ENCODE results near the gene DAZAP1.
"Not testable (repeated sequence)": the region's sequence is repeated elsewhere in the genome, so short reads cannot be mapped to it uniquely, and the experiment has no call there.

Gene DAZAP1

DNA sequence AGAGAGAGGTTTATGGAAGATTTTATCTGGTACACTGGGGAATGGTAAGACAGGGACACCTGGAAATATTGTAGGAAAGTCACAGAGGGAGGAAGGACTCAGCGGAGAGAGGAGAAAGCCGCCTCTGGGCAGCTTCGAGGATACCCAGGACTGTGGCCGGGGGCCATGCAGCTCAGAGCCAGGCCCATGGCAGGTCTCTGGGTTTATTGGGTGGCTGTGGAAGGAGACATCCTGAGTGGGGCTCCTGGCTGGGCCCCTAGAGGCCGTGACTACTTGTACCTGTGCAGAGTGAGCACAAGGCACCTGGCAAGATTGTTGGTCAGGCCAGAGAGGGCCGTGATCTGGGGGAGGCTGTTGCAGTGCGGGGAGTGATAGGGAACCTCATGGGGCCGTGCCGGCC, 3.4 kb downstream of the DAZAP1 start:
- DNase-seq (ENCODE audit: low read depth in 2 of 2), result no peak

DNA sequence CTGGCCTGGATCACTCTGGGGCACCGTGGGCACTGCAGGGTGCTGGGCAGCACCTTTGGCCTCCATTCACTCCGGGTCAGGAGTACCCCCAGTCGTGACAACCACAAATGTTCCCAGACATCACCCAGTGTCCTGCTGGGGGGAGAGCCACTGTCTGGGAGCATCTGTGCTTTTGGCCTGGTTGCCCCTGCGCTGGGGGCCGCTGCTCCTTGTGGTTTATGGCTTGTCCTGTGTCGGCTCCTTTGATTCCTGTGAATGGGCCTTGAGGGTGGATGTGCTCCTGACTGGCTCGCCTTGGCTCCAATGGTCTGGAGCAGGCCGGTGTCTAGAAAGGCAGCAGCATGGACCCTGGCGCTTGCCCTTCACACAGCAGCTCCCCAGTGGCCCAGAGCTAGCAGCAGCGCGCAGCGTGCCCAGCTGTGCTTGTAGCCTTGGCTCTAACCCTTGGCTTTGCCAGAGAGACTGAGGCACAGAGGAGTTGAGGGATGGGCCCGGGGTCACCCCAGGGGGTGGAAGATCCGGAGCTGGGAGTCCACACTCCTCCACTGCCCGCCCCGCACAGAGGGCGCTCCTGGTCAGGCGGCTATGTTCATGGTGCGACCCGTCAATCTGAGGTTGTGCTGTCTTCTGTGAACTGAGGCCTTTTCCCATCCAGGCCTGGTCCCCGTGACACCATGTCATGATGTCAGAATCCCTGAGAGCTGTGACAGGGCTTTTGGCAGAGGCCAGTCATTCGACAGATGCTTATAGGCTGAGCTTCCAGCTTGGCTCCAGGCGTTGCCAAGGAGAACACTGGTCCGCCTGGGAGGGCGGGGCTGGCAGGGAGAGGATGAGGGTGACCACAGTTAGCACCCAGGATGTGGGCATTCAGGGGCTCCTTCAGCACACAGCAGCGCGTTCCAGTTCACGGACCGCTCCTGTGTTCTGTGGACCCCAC, 4.1 kb downstream of the DAZAP1 start:
- no peak for DNase-seq (ENCODE audit: low read depth in 2 of 2)

DNA sequence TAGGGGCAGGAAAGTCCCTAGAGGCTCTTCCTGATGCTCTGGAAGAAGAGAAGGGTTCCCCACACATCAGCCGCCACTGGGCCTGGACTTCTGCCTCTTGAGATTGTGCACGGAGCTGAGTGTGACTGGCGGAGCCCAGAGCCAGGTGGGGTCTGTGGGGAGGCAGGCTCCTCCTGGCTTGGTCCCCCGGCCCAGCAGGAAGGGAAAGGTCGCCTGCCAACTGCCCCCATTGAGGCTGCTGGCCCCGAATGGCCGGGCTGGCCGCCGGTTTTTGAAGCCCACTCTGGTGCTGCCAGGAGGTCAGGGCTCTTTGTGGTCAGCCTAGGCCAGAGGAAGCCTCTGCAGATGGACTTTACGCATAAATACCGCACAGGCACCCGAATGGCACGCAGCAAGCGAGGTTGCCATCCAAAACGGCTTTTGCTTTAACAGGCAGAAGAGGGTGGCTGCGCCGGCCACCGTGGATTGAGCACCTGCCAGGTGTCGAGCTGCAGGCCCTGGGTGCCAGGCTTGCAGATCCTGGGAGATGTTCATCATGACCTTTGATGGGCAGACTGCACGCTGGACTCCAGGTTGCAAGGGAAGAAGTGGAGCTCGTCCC, 5.0 kb downstream of the DAZAP1 start:
- DNase-seq (ENCODE audit: low read depth in 2 of 2), result no peak

DNA sequence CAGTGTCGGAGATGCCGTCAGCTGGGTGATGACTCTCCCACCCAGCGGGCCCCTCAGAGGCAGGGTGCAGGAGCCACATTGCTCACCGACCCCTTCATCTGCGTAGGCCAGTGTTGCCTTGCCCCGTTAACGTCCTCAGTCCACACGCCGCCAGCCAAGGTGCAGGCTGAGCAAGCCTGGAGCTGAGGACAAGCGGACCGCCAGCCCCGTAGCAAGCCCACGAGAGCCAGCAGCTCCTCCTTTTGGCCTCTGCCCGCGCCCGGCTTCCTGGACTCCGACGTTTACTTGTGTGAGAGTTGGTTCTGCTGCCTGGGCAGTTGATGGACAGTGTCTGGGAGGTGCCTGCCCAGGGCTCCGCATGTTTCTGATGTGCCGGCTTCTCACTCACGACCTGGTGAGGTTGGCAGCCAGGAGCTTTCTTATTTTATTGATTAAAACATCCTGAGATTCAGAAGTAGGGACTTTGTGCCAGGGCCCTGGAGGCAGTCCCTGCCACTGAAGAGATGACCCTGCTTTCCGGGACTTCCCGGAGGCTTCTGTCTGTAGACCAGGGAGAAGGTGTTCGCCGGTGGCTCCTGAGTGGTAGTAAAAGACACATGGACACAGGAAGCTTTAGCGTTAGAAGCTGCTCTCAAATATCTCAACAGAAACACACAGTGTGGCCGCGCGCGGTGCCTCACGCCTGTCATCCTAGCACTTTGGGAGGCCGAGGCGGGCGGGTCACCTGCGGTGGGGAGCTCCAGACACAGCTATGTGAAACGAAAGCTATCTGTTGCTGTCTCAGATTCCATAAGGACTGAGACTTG, 5.8 kb downstream of the DAZAP1 start:
- DNase-seq (ENCODE audit: low read depth in 2 of 2), result no peak

DNA sequence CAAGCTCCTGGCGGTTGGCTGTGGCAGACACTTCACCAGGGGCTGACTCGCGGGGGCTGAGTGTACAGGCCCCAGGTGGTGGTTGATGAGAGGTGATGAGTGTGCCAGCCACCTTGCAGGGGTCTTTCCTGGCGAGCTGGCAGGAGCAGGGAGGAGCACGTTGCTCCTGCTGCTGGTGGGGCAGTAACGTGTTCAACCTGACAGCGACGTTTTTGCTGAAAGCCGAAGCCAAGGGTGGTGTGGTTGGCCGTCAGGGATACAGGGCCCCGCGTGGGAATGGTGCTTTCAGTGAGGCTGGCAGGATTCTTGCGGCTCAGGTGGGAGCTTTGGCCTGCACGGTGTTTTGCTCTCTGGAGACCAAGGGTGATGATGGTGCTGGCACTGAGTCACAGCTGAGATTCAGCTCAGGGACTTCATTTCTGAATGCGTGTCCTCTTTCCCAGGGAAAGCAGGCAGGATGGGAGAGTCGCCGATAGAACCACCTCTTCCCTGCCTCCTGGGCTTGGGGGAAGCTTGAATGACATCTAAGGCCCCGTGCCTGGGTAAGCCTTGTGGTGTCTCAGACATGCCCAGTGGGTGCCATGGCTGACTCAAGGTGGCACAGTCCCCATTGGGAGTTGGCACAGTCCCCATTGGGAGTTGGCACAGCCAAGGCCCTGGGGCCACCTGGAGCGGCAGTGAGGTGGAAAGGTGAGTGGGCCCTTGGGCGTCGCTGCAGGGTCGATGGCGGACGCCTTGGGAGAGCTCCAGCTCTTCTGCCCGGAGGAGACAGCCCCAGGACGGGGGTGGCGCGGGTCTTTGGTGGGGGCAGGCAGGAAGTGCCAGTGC, 8.8 kb downstream of the DAZAP1 start:
- no peak for DNase-seq (ENCODE audit: low read depth in 2 of 2)

DNA sequence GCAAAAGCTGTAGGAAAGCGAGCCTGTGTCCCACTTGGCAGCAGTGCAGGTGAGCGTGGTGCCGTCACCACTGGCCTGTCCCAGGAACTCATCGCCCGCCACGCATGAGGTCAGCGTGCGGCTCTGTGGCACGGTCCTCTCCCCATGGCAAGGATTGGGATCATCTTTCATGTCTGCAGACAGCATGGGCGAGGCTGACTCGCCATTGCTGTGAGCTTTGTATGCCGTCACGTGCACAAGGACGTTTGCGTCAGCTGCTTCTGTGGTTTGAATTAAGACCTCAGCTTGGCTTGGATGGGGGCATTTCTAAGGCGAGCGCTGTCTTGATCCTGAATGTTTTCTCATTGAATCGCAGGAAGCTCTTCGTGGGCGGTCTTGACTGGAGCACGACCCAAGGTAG, 9.8 kb downstream of the DAZAP1 start:
- no peak for DNase-seq (ENCODE audit: low read depth in 2 of 2)

DNA sequence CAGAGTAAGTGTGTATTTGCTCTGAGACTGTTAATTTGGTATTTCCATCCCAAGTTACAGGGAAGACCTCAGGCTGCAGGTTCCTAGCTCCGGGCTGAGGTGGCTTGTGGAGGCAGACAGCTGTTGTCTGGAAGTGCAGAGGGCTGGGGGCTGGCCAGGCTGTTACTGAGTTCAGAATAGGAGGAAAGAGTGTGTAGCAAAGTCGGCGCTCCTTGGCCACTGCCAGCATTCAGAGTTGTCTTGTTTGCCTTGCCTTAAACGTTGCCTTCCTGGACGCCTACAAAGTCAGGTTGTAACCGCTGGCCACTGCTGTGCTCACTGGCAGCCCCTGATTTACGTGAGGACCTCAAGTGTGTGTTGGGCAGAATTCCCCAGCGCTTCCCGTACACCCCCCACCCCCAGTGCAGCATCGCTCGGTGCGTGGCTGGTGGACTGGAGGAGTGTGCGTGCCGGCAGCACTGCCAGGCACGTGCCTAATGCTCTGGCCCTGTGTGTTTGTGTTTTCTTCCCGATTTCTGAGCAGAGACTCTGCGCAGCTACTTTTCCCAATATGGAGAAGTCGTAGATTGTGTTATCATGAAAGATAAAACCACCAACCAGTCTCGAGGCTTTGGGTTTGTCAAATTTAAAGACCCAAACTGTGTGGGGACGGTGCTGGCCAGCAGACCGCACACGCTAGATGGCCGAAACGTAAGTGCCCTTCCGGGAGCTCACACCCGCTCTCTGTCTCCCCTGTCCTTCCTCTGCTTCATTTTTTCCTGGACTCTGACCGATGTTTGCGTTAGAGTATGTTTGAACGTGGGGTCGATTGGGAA, 10.5 kb downstream of the DAZAP1 start:
- DNase-seq (ENCODE audit: low read depth in 2 of 2), result no peak

DNA sequence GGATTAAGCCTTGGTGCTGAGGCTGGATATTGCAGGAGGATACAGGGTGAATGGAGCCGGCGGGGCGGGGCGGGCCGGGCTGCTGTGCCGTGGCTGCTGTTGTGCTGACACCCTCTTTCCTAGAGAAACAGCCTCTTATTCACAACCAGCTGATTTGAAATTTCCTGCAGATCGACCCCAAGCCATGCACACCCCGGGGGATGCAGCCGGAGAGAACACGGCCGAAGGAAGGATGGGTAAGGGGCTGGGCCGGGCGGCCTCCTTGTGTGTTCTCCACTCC, 11.1 kb downstream of the DAZAP1 start:
- DNase-seq (ENCODE audit: low read depth in 2 of 2), result no peak

DNA sequence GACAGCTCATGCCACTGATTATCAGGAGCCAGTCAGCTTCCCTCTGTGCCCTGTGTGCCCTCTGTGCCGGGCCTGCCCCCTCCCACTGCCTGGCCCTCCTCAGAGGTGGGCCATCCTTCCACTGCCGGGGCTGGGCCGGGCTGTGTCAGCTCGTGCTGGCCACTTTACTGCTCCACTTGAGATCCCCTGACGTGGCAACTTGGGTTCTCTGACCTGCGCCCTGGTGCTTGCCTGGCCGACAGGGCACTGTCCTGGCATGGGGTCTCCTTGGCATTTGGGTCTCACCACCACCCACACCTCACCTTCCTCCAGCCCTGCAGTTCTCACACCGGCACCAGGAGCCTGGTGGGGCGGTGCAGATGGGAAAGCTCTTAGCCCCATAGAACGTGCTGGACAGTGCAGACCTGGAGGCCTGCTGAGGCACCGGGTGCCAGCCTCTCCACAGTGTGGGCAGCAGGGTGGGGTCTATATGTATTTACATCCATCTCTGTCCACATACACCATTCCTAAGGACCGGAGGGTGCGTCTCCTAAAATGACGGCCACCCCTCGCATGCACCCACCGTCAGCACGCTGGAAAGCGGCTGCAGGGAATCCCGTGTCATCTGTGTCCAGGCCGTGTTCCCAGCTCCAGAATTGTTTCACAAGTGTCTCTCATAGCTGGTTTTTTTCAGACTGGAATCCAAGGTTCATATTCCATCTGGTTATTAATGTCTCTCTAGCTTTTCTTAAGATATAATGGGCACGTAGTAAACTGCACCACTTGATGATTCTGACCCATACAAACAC, 11.8 kb downstream of the DAZAP1 start:
- no peak for DNase-seq (ENCODE audit: low read depth in 2 of 2)

DNA sequence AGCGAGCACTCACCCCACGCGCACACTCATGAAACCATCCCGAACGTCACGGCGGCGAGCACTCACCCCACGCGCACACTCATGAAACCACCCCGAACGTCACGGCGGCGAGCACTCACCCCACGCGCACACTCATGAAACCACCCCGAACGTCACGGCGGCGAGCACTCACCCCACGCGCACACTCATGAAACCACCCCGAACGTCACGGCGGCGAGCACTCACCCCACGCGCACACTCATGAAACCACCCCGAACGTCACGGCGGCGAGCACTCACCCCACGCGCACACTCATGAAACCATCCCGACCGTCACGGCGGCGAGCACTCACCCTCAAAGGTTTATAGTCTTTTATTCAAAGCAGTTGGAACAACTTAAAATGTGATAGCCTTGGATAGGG, 12.7 kb downstream of the DAZAP1 start:
- DNase-seq (ENCODE audit: low read depth in 2 of 2), result not testable (repeated sequence)

DNA sequence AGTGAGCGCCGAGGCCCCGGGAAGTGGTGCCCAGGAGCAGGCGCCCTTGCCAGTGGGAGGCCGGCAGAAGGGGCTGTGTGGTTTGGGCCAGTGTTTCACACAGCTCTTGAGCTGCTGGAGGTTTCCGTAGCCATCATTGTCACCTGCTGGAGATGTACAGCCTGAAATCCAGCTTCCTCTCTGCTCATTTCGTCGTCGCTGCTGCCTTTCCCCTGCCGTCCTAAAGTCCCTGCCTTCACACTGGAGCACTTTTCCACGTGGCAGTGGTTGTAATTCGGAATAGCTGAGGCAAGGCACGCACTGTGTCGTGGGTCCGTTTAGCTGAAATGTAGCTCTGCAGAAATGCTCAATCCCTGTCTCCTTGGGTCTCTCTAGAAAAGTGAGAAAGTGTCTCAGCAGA, 13.2 kb downstream of the DAZAP1 start:
- DNase-seq (ENCODE audit: low read depth in 2 of 2), result no peak

DNA sequence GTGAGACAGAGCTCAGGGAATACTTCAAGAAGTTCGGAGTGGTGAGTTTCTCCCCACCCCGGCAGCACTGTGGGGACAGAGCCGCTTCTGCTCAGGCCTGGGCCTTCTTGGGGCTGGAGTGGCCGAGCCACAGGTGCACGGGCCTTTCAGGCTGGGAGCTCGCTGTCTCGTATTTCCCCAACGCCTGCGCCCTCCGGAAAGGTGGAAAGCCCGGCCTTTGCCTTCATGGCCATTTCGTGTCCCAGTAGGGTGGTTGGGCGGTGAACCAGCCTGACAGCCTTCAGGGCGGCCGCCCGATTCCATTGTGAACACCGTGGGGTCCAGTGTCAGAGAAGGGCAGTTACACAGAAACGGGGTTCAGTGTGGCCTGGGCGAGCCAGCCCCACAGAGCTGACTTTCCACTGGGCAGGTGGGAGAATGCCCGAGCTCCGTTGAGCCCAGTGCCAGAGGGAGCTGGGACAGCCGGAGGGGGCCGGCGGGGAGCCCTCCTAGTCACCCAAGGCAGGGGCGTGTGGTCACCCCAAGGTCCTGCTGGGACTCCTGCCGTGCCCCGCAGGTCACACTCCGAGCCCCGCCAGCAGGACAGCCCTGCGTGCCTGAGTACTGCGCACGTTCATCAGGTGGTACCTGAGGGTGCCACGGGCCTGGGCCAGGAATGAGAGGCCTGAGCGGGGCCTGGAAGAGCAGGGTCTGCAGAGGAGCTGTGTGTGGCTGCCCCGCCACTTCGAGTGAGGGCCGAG, 14.0 kb downstream of the DAZAP1 start:
- DNase-seq (ENCODE audit: low read depth in 2 of 2), result no peak

DNA sequence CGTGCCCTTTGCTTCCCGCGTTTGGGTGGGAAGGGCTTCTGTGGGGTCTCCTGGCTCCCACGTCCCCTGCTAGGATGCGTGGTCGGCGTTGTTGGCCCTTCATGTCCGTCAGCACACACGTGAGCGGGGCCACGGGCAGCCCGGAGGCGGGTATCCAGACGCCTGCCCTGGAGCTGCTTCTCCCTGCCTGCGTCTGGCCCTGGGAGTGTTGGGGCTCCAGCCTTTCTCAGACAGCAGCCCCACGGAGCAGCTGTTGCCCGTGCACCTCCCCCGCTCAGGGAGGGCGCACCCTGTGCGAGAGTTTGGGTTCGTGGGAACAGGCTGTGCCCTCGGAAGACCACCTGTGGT, 14.5 kb downstream of the DAZAP1 start:
- no peak for DNase-seq (ENCODE audit: low read depth in 2 of 2)

DNA sequence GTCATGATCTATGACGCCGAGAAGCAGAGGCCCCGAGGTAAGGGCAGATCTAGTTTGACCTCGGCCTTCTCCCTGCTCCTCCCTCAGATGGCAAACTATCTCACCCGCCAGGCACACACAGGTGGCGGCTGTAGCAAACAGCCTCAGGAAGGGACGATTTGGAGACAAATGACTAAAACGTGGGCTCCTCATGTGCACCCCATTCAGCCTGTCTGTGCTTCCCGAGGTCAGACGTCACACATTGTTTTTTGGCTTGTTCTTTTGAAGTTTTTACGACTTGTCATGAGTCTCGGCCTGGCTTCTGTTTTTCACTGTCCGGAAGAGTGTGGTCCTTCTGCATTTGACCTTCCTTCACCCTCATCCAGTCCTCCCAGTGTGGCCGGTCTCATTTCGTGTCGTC, 15.0 kb downstream of the DAZAP1 start:
- no peak for DNase-seq (ENCODE audit: low read depth in 2 of 2)

DNA sequence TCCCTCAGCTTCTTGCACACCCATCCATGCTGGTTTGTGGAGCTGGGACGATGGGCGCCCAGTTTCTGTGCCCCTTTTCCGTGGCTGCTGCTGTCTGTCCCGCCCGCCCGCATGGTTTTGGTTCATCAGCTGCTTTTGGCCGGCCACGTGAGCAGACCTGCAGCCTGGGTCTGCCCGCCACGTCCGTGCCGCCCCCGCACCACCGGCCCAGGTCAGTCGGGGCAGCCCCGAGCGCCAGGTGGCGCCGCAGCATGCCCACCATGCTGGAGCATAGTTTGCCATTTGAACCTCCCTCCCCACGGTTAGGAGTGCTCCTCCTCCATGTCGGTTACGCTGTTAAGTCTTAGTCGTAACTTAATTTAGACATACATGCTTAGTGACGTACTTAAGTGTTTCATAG, 15.6 kb downstream of the DAZAP1 start:
- no peak for DNase-seq (ENCODE audit: low read depth in 2 of 2)

DNA sequence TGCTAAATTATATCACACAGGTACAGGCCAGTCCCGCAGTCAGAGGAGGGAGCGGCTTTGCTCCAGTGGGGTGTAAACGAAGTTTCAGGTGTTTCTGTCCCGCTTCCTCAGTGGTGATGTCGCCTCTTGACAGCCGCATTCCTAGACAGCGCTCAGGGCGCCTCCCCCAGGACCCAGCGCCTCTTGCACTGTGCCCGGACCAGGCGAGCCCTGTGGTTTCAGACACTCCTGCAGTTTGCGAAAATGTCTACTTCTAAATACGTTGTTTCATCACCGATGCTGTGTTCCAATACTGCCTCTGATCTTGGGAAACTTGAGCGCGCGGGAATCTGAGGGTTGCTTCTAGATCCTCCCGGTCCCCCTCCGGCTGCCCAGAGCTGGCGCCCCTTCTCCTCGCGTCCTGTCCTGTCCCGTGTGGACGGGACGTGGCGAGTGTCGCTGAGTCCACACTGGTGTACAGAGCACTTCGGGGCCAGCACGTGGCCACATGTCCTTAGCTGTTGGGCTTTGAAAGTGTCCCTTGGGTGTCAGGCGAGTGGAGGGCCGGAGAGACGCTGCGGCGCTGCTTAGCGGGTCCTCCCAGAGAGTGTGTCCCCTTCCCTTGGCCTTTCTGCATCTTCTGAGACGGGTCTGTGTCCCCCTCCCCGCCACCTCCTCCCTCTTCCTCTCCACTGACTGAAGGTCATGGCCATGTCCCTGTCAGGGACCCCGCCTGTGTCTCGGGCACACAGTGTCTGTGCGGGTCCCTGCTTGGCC, 16.2 kb downstream of the DAZAP1 start:
- no peak for DNase-seq (ENCODE audit: low read depth in 2 of 2)

DNA sequence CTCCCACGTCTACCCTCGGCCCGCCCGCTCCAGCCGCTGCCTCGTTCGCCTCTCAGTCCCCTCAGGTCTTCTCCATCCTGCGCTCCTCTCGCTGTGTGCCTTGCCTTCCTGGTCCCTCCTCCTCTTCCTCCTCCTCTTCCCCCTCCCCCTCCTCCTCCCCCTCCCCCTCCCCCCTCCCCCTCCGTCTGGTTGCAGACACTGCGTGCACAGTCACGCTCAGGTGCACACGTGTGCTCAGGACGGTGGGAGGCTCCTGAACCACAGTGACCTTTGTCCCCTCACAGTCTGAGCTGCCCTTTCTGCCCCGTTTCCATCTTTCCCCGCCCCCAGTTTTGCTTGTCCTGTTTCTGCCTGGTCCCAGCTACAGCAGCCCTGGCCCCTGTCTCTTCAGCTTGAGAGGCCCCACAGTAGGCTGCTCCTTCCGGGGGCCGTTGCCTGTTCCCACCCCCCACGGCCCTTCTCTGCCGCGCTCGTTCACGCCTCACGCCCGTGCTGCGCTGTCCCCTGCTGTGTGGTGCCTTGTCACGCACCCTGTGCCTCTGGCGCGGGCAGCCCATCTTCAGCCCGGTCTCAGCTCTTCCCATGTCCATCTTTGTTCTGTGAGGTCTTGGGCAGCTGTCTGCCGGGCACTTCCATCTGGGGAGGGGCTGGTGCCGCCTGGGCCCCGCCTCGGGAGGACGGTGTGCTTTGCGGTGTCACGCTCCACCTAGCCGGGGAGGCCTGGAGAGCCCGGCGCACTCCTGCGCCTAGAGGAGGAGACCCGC, 17.0 kb downstream of the DAZAP1 start:
- no peak for DNase-seq (ENCODE audit: low read depth in 2 of 2)
